ENCODE results near the gene SYNE2. TPM values are rescaled to one million over a fixed set of nuclear protein-coding genes. Genes with fewer than 3 reads are reported as not detected.
A peak's percentile ranks its signal among the peaks of the same experiment; 100 is the strongest.

SYNE2 gene
- total RNA-seq, 1 donor from 2014 or later = 36.6 TPM

DNA sequence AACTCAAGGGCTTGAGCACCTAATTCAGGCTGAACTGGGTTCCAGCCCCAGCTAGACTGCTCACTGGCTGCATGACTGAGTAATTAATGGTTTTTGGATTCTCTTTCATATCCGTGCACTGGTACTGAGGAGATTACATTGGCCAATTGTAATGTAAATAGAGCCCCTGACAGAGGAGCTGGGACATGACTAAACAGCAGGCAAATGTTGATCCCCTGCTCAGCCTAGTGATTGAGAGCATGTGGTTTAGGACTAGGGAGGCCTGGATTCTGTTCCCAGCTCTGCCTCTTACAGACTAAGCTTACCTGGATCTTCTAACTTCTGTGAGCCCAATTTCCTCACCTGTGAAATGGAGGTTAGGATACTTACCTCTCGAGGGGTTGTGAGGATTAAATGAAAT lies 237.1 kb downstream of the SYNE2 start:
- H3K4me3 ChIP-seq (ENCODE audit: low read depth, low read length) = no peak overlapping the region
- no peaks in the 10 kb centered on the region for H3K36me3 ChIP-seq (ENCODE audit: control insufficient read depth, insufficient read depth, low read length)
- TF ChIP-seq, protein P1, sequence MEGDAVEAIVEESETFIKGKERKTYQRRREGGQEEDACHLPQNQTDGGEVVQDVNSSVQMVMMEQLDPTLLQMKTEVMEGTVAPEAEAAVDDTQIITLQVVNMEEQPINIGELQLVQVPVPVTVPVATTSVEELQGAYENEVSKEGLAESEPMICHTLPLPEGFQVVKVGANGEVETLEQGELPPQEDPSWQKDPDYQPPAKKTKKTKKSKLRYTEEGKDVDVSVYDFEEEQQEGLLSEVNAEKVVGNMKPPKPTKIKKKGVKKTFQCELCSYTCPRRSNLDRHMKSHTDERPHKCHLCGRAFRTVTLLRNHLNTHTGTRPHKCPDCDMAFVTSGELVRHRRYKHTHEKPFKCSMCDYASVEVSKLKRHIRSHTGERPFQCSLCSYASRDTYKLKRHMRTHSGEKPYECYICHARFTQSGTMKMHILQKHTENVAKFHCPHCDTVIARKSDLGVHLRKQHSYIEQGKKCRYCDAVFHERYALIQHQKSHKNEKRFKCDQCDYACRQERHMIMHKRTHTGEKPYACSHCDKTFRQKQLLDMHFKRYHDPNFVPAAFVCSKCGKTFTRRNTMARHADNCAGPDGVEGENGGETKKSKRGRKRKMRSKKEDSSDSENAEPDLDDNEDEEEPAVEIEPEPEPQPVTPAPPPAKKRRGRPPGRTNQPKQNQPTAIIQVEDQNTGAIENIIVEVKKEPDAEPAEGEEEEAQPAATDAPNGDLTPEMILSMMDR (IDR thresholded peaks at IDR 0.05; ENCODE audit: insufficient read depth, low read length, severe bottlenecking) = no peak
- DNase-seq (ENCODE audit: low read depth) (peak; percentile 41), FAIRE-seq (no peak)
- no peaks in the 10 kb centered on the region for H3K27me3 ChIP-seq (ENCODE audit: control insufficient read depth, insufficient read depth, low read length)

DNA sequence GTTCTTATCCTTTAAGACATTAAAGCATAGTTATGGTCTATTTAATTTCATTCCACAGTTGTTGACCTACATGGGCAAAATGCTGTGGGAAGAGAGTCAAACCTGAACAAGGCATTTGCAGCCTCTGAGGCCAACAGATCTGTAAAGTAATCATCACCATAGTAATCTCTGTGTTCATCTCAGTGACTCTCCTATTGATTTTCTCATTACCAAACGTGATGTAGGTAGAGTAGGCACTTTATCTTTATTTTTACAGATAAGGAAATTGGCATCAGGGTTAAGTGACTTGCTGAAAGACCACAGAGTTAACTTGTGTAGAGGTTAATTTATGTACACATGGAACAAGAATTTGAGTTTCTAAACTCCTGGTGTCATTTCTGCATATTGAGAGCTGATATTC lies 238.4 kb downstream of the SYNE2 start:
- no peak for FAIRE-seq
- no peak for DNase-seq (ENCODE audit: low read depth)
- Histone ChIP-seq H3K27me3 (ENCODE audit: control insufficient read depth, insufficient read depth, low read length) (no peaks in the 10 kb centered on the region), H3K4me3 (ENCODE audit: low read depth, low read length) (no peak overlapping the region), H3K36me3 (ENCODE audit: control insufficient read depth, insufficient read depth, low read length) (no peaks in the 10 kb centered on the region)
- TF ChIP-seq, protein P1 (IDR thresholded peaks at IDR 0.05; ENCODE audit: insufficient read depth, low read length, severe bottlenecking) = no peak

DNA sequence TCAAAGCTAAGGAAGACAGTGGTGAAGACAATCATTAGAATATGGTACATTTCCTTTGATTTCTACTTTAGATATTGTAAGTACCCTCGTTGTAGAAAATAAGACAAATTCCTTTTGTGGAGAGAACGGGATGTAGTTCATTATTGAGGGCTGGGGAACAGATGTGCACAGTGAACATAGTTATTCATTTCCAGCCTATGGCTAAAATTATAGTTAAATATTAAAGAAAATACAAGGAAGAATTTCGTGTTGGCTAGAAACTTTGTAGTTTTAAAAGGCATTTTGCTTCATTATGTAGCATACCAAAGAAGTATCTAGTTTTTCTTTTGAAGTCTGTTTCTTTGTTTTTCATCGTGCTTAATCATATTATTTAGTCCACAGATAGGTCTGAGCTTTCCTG lies 239.5 kb downstream of the SYNE2 start:
- no peak for FAIRE-seq
- DNase-seq (ENCODE audit: low read depth) = no peak
- TF ChIP-seq, protein P1 (IDR thresholded peaks at IDR 0.05; ENCODE audit: insufficient read depth, low read length, severe bottlenecking) = no peak
- H3K4me3 ChIP-seq (ENCODE audit: low read depth, low read length) = no peak overlapping the region
- H3K27me3 ChIP-seq (ENCODE audit: control insufficient read depth, insufficient read depth, low read length) = no peaks in the 10 kb centered on the region
- H3K36me3 ChIP-seq (ENCODE audit: control insufficient read depth, insufficient read depth, low read length) = no peaks in the 10 kb centered on the region

DNA sequence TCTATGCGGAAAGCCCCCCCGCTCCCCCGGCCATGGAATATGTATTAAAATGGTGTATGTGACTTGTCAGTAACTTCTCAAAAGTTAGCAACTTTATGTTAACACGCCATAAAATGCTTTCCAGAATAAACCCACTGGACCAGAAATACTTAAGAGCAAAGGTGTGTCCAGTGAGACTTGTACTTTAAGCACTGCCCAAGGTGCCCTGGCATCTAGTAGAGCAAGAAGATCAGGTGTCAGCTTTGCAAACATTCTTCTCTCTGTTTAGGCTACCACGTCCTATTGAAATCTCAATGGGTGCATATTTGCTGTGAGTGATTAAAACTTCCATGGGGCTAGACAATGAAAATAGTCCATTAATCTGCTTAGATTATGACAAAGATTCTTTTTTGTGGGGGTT lies 240.1 kb downstream of the SYNE2 start:
- H3K27me3 ChIP-seq (ENCODE audit: control insufficient read depth, insufficient read depth, low read length) = no peaks in the 10 kb centered on the region
- no peaks in the 10 kb centered on the region for H3K36me3 ChIP-seq (ENCODE audit: control insufficient read depth, insufficient read depth, low read length)
- peak; percentile 31 for DNase-seq (ENCODE audit: low read depth)
- no peak overlapping the region for H3K4me3 ChIP-seq (ENCODE audit: low read depth, low read length)
- no peak for FAIRE-seq
- TF ChIP-seq, protein P1 (IDR thresholded peaks at IDR 0.05; ENCODE audit: insufficient read depth, low read length, severe bottlenecking) = no peak

DNA sequence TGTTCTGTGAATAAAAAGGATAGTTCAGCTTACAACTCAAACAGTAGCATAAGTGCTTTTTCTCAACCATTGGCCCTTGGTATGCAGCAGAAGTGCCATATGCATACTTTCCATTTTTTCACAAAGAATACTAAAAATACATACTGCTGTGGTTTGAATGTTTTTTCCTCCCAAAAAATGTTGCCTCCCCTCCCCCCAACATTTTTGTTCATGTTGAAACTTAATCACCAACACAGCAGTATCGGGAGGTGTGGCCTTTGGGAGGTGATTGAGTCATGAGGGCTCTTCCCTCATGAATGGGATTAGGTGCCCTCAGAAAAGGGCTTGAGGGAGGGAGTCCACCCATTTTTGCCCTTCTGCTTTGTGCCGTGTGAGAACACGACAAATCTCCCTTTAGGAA lies 242.8 kb downstream of the SYNE2 start:
- H3K36me3 ChIP-seq (ENCODE audit: control insufficient read depth, insufficient read depth, low read length) = no peaks in the 10 kb centered on the region
- no peaks in the 10 kb centered on the region for H3K27me3 ChIP-seq (ENCODE audit: control insufficient read depth, insufficient read depth, low read length)
- TF ChIP-seq, protein P1 (IDR thresholded peaks at IDR 0.05; ENCODE audit: insufficient read depth, low read length, severe bottlenecking) = no peak
- no peak overlapping the region for H3K4me3 ChIP-seq (ENCODE audit: low read depth, low read length)
- DNase-seq (ENCODE audit: low read depth) (peak; percentile 87), FAIRE-seq (no peak)

DNA sequence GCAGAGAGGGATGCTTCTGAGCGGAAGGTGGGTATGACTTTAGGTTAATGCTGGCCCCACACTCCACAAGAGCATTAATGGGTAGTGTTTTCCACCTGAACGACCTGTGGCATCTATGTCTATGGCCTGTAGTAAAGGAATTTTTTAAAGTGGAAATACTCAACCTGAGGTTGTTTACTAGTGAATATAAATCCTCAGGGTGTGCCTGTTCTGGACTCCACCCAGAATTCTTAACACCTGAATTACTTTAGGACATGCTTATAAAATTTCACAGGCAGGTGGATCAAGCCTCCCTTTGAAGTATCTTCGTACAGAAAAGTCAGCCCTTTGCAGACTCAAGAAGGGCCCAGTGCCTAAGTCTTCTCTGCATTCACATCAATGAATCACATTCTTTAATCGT lies 245.3 kb downstream of the SYNE2 start:
- Histone ChIP-seq H3K36me3 (ENCODE audit: control insufficient read depth, insufficient read depth, low read length) (peaks cover 3% of the 10 kb centered on the region), H3K4me3 (ENCODE audit: low read depth, low read length) (no peak overlapping the region), H3K27me3 (ENCODE audit: control insufficient read depth, insufficient read depth, low read length) (no peaks in the 10 kb centered on the region)
- TF ChIP-seq, protein P1 (IDR thresholded peaks at IDR 0.05; ENCODE audit: insufficient read depth, low read length, severe bottlenecking) = no peak
- FAIRE-seq = no peak
- no peak for DNase-seq (ENCODE audit: low read depth)

Data from bronchial epithelial cell (primary cell).